GM12872 (cell line): ENCODE data around the gene SLC31A2.

Source experiments
- CTCF ChIP-seq: IDR thresholded peaks from 3 replicates; pipeline ENCODE4 v1.5.1; 2011; ENCODE audit warnings: low read depth, mild to moderate bottlenecking, low read length, moderate library complexity; ENCODE audit not compliant: insufficient read depth

SLC31A2 gene

GRCh38 chr9:113148781-113149510 is 1.9 kb upstream of the SLC31A2 start:
- TF ChIP-seq CTCF: no peak

- TF ChIP-seq CTCF: no peak
Measured at GRCh38 chr9:113151696-113152630, 1.2 kb downstream of the SLC31A2 start.

GRCh38 chr9:113152699-113153098 is 1.9 kb downstream of the SLC31A2 start:
- TF ChIP-seq CTCF: peak; percentile 32; the same call in 2 of the 3 replicates

- TF ChIP-seq CTCF: no peak
Measured at GRCh38 chr9:113153599-113153998, 2.8 kb downstream of the SLC31A2 start.

GRCh38 chr9:113154471-113154870 is 3.7 kb downstream of the SLC31A2 start:
- no peak for TF ChIP-seq CTCF

GRCh38 chr9:113154946-113155345 is 4.1 kb downstream of the SLC31A2 start:
- TF ChIP-seq CTCF: no peak

- no peak for TF ChIP-seq CTCF
Measured at GRCh38 chr9:113155911-113156588, 5.2 kb downstream of the SLC31A2 start.
